Pancreas (tissue), 10 donors: Measurements from ENCODE around the gene MAFG. TPM values are rescaled to one million over a fixed set of nuclear protein-coding genes. Genes with fewer than 3 reads are reported as not detected.

Experiments
- ATAC-seq, 4 donors: fragments of 200-7000 bp; cut with Tn5 transposase; one replicate each; pipeline versions ENCODE4 v1.8.0 to v1.9.1; 2020; ENCODE audit warnings: mild to moderate bottlenecking in 4 of 4, moderate library complexity in 4 of 4
- DNase-seq, 6 donors: peaks; one replicate each; pipeline ENCODE4 v3.0.0-alpha.2; 2020
- FAIRE-seq: peaks from 2 replicates; lab custom pipeline; 2012; peaks lifted over from hg19 to GRCh38; lab: Jason Lieb, UNC
- H3K27ac ChIP-seq, 4 donors: fragments of 200-600 bp; sonication (generic); 1 replicate in 3 of 4; 2 replicates in 1 of 4; pipeline versions ENCODE4 v1.5.0 to v1.8.0; 2020
- H3K27me3 ChIP-seq, 4 donors: fragments of 200-600 bp; one replicate each; pipeline ENCODE4 v1.8.0; 2021
- H3K36me3 ChIP-seq, 3 donors: fragments of 200-600 bp; sonication (generic) in 1 of 3; one replicate each; pipeline versions ENCODE4 v1.5.0 to v1.8.0; 2020 to 2021
- H3K4me1 ChIP-seq, 3 donors: fragments of 200-600 bp; one replicate each; pipeline ENCODE4 v1.8.0; 2021
- H3K4me3 ChIP-seq, 4 donors: fragments of 200-600 bp; sonication (generic) in 2 of 4; one replicate each; pipeline versions ENCODE4 v1.5.0 to v1.8.0; 2020 to 2021
- H3K9me3 ChIP-seq, 4 donors: fragments of 200-600 bp; one replicate each; pipeline ENCODE4 v1.8.0; 2021
- CTCF ChIP-seq, 4 donors: fragments of 200-600 bp; sonication (generic) in 3 of 4; IDR thresholded peaks; one replicate each; pipeline versions ENCODE4 v1.5.0 to v1.8.0; 2021; ENCODE audit warnings: antibody characterized with exemption in 4 of 4
- WGBS, 2 donors: extraction: QIAGEN DNeasy Blood & Tissue Kit; methylation state at CpG; one replicate each; pipeline ENCODE4 v1.1.7; 2013; 5-methylcytosine and 5-hydroxymethylcytosine counted together
- intact Hi-C, 3 donors: fragments of 100-400 bp; cut with DNase I; formaldehyde crosslinking; loops; one replicate each; pipeline versions ENCODE4 v1.11.1 to v1.14.2; 2022
- polyA plus RNA-seq, 2 donors: library from polyadenylated mRNA; stranded (reverse); fragments of 200-250 nt; gene quantifications; one replicate each; pipeline ENCODE4 v1.2.3, GENCODE V29; 2013
- total RNA-seq, 6 donors: library from RNA; stranded (reverse); fragmentation: NEBNext Ultra II Directional in 4 of 6; extraction: Animal tissue kit (Norgen Biotek cat#: 25700) in 4 of 6; gene quantifications; one replicate each; pipeline versions ENCODE4 v1.2.1 to v1.2.4, GENCODE V29; 2021 to 2023
- donor health status: healthy with polysubstance abuse.
- donor health status: DM: no; HTN: no; CAD: no; lungs with moderate emphysema.
- donor health status: DM: no; HTN: no; CAD: no.
- donor health status: control.
- donor health status: control.
- donor health status: Bipolar disorder and iron deficiency.
- donor health status: DM: yes; HTN: yes; CAD: no.
- donor health status: DM: no; HTN: no; CAD: no.
- donor health status: DM: no; HTN: no; CAD: no.
- donor health status: DM: yes; HTN: yes; CAD: no.

Gene MAFG
- total and polyA plus RNA-seq, 8 donors = 6.4 to 11.1 (median 8.0) TPM

- no peak overlapping the region for H3K27ac ChIP-seq
- ATAC-seq (no peak), FAIRE-seq (no peak), DNase-seq (no peak)
- intact Hi-C loops = loop anchor here in 1 of 3 donors (10.0 kb wide), 1 partner anchor 62 kb away; no protein-coding TSS in a partner anchor
- TF ChIP-seq CTCF (IDR thresholded peaks at IDR 0.05) = no peak
- no peaks in the 10 kb centered on the region for H3K4me1 ChIP-seq
- 74 to 78% methylated on average over 15 to 16 of the region's 16 CpGs for WGBS, 2 donors
- H3K27me3 ChIP-seq = no peaks in the 10 kb centered on the region
- no peak overlapping the region for H3K4me3 ChIP-seq
- no peaks in the 10 kb centered on the region for H3K36me3 ChIP-seq
- no peaks in the 10 kb centered on the region for H3K9me3 ChIP-seq
Measured at GRCh38 chr17:81952792-81953228, 25.3 kb upstream of the MAFG start.

- H3K27me3 ChIP-seq = no peaks in the 10 kb centered on the region
- DNase-seq = no peak
- FAIRE-seq = no peak
- no peak overlapping the region for H3K4me3 ChIP-seq
- no peak overlapping the region for H3K27ac ChIP-seq
- H3K9me3 ChIP-seq = no peaks in the 10 kb centered on the region
- H3K4me1 ChIP-seq = no peaks in the 10 kb centered on the region
- ATAC-seq = no peak
- intact Hi-C loops = loop anchor here in 1 of 3 donors (10.0 kb wide), 1 partner anchor 63 kb away; no protein-coding TSS in a partner anchor
- H3K36me3 ChIP-seq = no peaks in the 10 kb centered on the region
- WGBS, 2 donors = 54 to 68% methylated on average over 12 to 13 of the region's 13 CpGs
- TF ChIP-seq CTCF (IDR thresholded peaks at IDR 0.05) = no peak
Measured at GRCh38 chr17:81951785-81952684, 24.5 kb upstream of the MAFG start.

- ATAC-seq (no peak), FAIRE-seq (no peak), DNase-seq (no peak)
- intact Hi-C loops = loop anchor here in 1 of 3 donors (10.0 kb wide), 1 partner anchor 64 kb away; no protein-coding TSS in a partner anchor
- no peaks in the 10 kb centered on the region for H3K4me1 ChIP-seq
- TF ChIP-seq CTCF (IDR thresholded peaks at IDR 0.05) = no peak
- H3K27ac ChIP-seq = no peak overlapping the region
- 84 to 86% methylated on average over 15 of the region's 15 CpGs for WGBS, 2 donors
- no peak overlapping the region for H3K4me3 ChIP-seq
- no peaks in the 10 kb centered on the region for H3K36me3 ChIP-seq
- no peaks in the 10 kb centered on the region for H3K9me3 ChIP-seq
- H3K27me3 ChIP-seq = no peaks in the 10 kb centered on the region
Measured at GRCh38 chr17:81950501-81950900, 23.0 kb upstream of the MAFG start.

- Histone ChIP-seq H3K4me3 (no peak overlapping the region), H3K27ac (no peak overlapping the region), H3K4me1 (no peaks in the 10 kb centered on the region), H3K36me3 (no peaks in the 10 kb centered on the region), H3K27me3 (no peaks in the 10 kb centered on the region), H3K9me3 (no peaks in the 10 kb centered on the region)
- TF ChIP-seq CTCF (IDR thresholded peaks at IDR 0.05) = no peak
- FAIRE-seq = no peak
- DNase-seq = peak in 1 of 6 donors; percentile 63
- WGBS, 2 donors = 78 to 80% methylated on average over 17 of the region's 17 CpGs
- ATAC-seq = no peak
- intact Hi-C loops = no loop called here
Measured at GRCh38 chr17:81948635-81949378, 21.3 kb upstream of the MAFG start.
